A549 treated with CORT108297 at 1 μM for 4 hours (cell line): ENCODE data around the gene ADAM11. TPM values are rescaled to one million over a fixed set of nuclear protein-coding genes. Genes with fewer than 3 reads are reported as not detected.

Experiments used
- total RNA-seq: library from RNA; stranded (reverse); fragments of 200-300 nt; extraction: Qiagen RNA extraction; gene quantifications from 5 replicates; pipeline ENCODE4 v1.2.3, GENCODE V29; 2022

The ADAM11 gene
- 1.5 to 2.8 TPM (median 2.2 TPM) in 5 replicates for total RNA-seq

GRCh38 chr17:44758414-44759085, at the start of gene ADAM11:
TSS of gene ADAM11 (plus strand) at chr17:44758988. CDS start at chr17:44759200, 212 bp downstream.

GRCh38 chr17:44829523-44830358, 71.0 kb downstream of the ADAM11 start, which contains the start of gene GJC1:
TSS of gene GJC1 (minus strand) at chr17:44830287. CDS start at chr17:44805817, 24,470 bp downstream.

Other genes with a start within 250 kb of the ADAM11 start
- gene FZD2, start 201.5 kb upstream of the ADAM11 start, total RNA-seq: 28.5 to 50.4 TPM (median 43.5 TPM) in 5 replicates
- 2.4 to 3.6 TPM (median 3.4 TPM) in 5 replicates for gene MEIOC, start 102.5 kb upstream of the ADAM11 start, total RNA-seq
- gene CCDC43, start 69.2 kb upstream of the ADAM11 start, total RNA-seq: 24.0 to 40.5 TPM (median 28.2 TPM) in 5 replicates
- 26.4 to 31.7 TPM (median 29.2 TPM) in 5 replicates for gene DBF4B, start 50.3 kb upstream of the ADAM11 start, total RNA-seq
- 27.9 to 34.7 TPM (median 33.1 TPM) in 5 replicates for gene GJC1, start 71.3 kb downstream of the ADAM11 start, total RNA-seq
- gene HIGD1B, start 88.9 kb downstream of the ADAM11 start, total RNA-seq: not detected in 5 replicates
- gene EFTUD2, start 140.5 kb downstream of the ADAM11 start, total RNA-seq: 138 to 173 TPM (median 143 TPM) in 5 replicates
- 0.55 to 0.86 TPM (median 0.75 TPM) in 5 replicates for gene GFAP, start 156.5 kb downstream of the ADAM11 start, total RNA-seq
- gene KIF18B, start 188.8 kb downstream of the ADAM11 start, total RNA-seq: 26.8 to 41.2 TPM (median 40.1 TPM) in 5 replicates
- gene C1QL1, start 209.3 kb downstream of the ADAM11 start, total RNA-seq: 14.7 to 35.1 TPM (median 30.0 TPM) in 5 replicates